CD4-positive, alpha-beta T cell treated with Interleukin-4 for 4 hours (primary cell): ENCODE results near the gene PDE3A.

Experiments
- DNase-seq: peaks from one replicate; pipeline ENCODE4 v3.0.0-alpha.2; 2020

Gene PDE3A

GRCh38 chr12:20426957-20427356 is 58.6 kb downstream of the PDE3A start:
- no peak for DNase-seq

GRCh38 chr12:20429852-20430251 is 61.5 kb downstream of the PDE3A start:
- DNase-seq: no peak

- no peak for DNase-seq
Observed at GRCh38 chr12:20432290-20432689, 64.0 kb downstream of the PDE3A start.

GRCh38 chr12:20434996-20435395 is 66.7 kb downstream of the PDE3A start:
- no peak for DNase-seq

GRCh38 chr12:20436316-20436715 is 68.0 kb downstream of the PDE3A start:
- DNase-seq: no peak

- no peak for DNase-seq
Observed at GRCh38 chr12:20438299-20438779, 70.0 kb downstream of the PDE3A start.

GRCh38 chr12:20439626-20440025 is 71.3 kb downstream of the PDE3A start:
- DNase-seq: no peak

GRCh38 chr12:20440408-20440807 is 72.1 kb downstream of the PDE3A start:
- no peak for DNase-seq

- DNase-seq: no peak
Observed at GRCh38 chr12:20442322-20442721, 74.0 kb downstream of the PDE3A start.

GRCh38 chr12:20443255-20443654 is 74.9 kb downstream of the PDE3A start:
- DNase-seq: no peak

GRCh38 chr12:20443792-20444191 is 75.5 kb downstream of the PDE3A start:
- no peak for DNase-seq

- DNase-seq: no peak
Observed at GRCh38 chr12:20444595-20445170, 76.3 kb downstream of the PDE3A start.

- no peak for DNase-seq
Observed at GRCh38 chr12:20445687-20446086, 77.3 kb downstream of the PDE3A start.

GRCh38 chr12:20446836-20447235 is 78.5 kb downstream of the PDE3A start:
- no peak for DNase-seq

- no peak for DNase-seq
Observed at GRCh38 chr12:20448781-20449180, 80.4 kb downstream of the PDE3A start.

GRCh38 chr12:20450591-20451180 is 82.3 kb downstream of the PDE3A start:
- no peak for DNase-seq

GRCh38 chr12:20451761-20452160 is 83.4 kb downstream of the PDE3A start:
- no peak for DNase-seq

- no peak for DNase-seq
Observed at GRCh38 chr12:20452496-20453010, 84.2 kb downstream of the PDE3A start.

GRCh38 chr12:20453756-20454310 is 85.5 kb downstream of the PDE3A start:
- DNase-seq: no peak

- DNase-seq: no peak
Observed at GRCh38 chr12:20455001-20455706, 86.8 kb downstream of the PDE3A start.

- no peak for DNase-seq
Observed at GRCh38 chr12:20457582-20457981, 89.2 kb downstream of the PDE3A start.

GRCh38 chr12:20458011-20458410 is 89.7 kb downstream of the PDE3A start:
- no peak for DNase-seq

GRCh38 chr12:20459920-20460319 is 91.6 kb downstream of the PDE3A start:
- no peak for DNase-seq

- DNase-seq: no peak
Observed at GRCh38 chr12:20460956-20461355, 92.6 kb downstream of the PDE3A start.
